K562 (cell line): ENCODE results near the gene VPS13C. TPM values are rescaled to one million over a fixed set of nuclear protein-coding genes. Genes with fewer than 3 reads are reported as not detected.

Source experiments
- ATAC-seq: fragments of 200-7000 bp; cut with Tn5 transposase; 3 replicates; pipeline ENCODE4 v1.9.1; 2020; ENCODE audit warnings: moderate library complexity
- BruUV-seq: library from RNA; stranded (reverse); fragments of 400-500 nt; replicated peaks from 2 replicates; lab custom pipeline; 2021; lab: Mats Ljungman, UMichigan
- CTCF ChIA-PET: fragments of 300-600 bp; formaldehyde crosslinking; extraction: SDS; loops from one replicate; lab custom pipeline; 2021; ENCODE audit warnings: low intra/inter-chr PET ratio; lab: Yijun Ruan, JAX
- POLR2A ChIA-PET: fragments of 300-600, 350-650 bp; sonication (Branson Sonifier 250); formaldehyde crosslinking; extraction: SDS; loops from one replicate; lab custom pipeline; 2021; ENCODE audit warnings: antibody characterized with exemption, inconsistent platforms; lab: Yijun Ruan, JAX
- DNase-seq, 4 experiments: peaks; one replicate each; pipeline versions ENCODE4 v3.0.0 to v3.0.0-alpha.2; 2011 to 2018; ENCODE audit warnings: low spot score in 3 of 4, mixed read lengths in 3 of 4; ENCODE audit errors: extremely low read depth in 1 of 4
- FAIRE-seq: peaks from 2 replicates; lab custom pipeline; 2011; peaks lifted over from hg19 to GRCh38; lab: Jason Lieb, UNC
- H2AFZ ChIP-seq: 2 replicates; pipeline ENCODE4 v1.6.0; 2011; ENCODE audit warnings: low read depth, low read length, control low read depth, inconsistent platforms
- H3K27ac ChIP-seq: fragments of 200-600 bp; 3 replicates; pipeline ENCODE4 v1.8.0; 2011; ENCODE audit warnings: low read depth, mild to moderate bottlenecking, control low read depth, inconsistent platforms, low read length, moderate library complexity, mixed read lengths; ENCODE audit errors: extremely low read depth
- H3K27me3 ChIP-seq, 2 experiments: fragments of 300-600 bp in 1 of 2; 2 replicates in 1 of 2; 3 replicates in 1 of 2; pipeline versions ENCODE4 v1.6.0 to v1.8.0; 2011; ENCODE audit warnings: inconsistent platforms in 2 of 2, low read length in 2 of 2, mild to moderate bottlenecking in 1 of 2, mixed read lengths in 1 of 2, moderate library complexity in 1 of 2; ENCODE audit not compliant: control insufficient read depth in 2 of 2, insufficient read depth in 2 of 2
- H3K36me3 ChIP-seq: fragments of 300-600 bp; 3 replicates; pipeline ENCODE4 v1.8.0; 2011; ENCODE audit warnings: mild to moderate bottlenecking, low read length, inconsistent platforms; ENCODE audit not compliant: control insufficient read depth, insufficient read depth
- H3K4me1 ChIP-seq, 2 experiments: fragments of 200-600 bp in 1 of 2; replicated peaks in 1 of 2; 2 replicates in 1 of 2; 3 replicates in 1 of 2; pipeline versions ENCODE4 v1.5.1 to v1.8.0; 2011; ENCODE audit warnings: inconsistent platforms in 2 of 2, low read length in 2 of 2, mild to moderate bottlenecking in 1 of 2, mixed read lengths in 1 of 2, moderate library complexity in 1 of 2; ENCODE audit not compliant: control insufficient read depth in 2 of 2, insufficient read depth in 2 of 2
- H3K4me2 ChIP-seq: 2 replicates; pipeline ENCODE4 v1.6.1; 2011; ENCODE audit warnings: low read length, control low read depth, inconsistent platforms, mixed read lengths; ENCODE audit not compliant: insufficient read depth
- H3K4me3 ChIP-seq: fragments of 200-600 bp; sonication (generic), shearing (Covaris generic); 2 replicates; pipeline ENCODE4 v1.5.1; 2016; ENCODE audit warnings: control low read depth, inconsistent platforms
- H3K79me2 ChIP-seq: fragments of 200-600 bp; 3 replicates; pipeline ENCODE4 v1.8.0; 2011; ENCODE audit warnings: low read length, inconsistent platforms; ENCODE audit not compliant: control insufficient read depth, insufficient read depth
- H3K9ac ChIP-seq, 2 experiments: 2 replicates each; pipeline versions ENCODE4 v1.6.0 to v1.6.1; 2011; ENCODE audit warnings: low read depth in 2 of 2, low read length in 2 of 2, control low read depth in 1 of 2, inconsistent platforms in 1 of 2, mild to moderate bottlenecking in 1 of 2, mixed read lengths in 1 of 2; ENCODE audit not compliant: insufficient read depth in 1 of 2
- H3K9me1 ChIP-seq: one replicate; pipeline ENCODE4 v1.6.0; 2011; ENCODE audit warnings: inconsistent platforms, mild to moderate bottlenecking, low read length, moderate library complexity; ENCODE audit not compliant: control insufficient read depth, insufficient read depth
- H3K9me3 ChIP-seq: replicated peaks from 2 replicates; pipeline ENCODE4 v1.5.1; 2011; ENCODE audit warnings: low read depth, low read length, inconsistent platforms; ENCODE audit not compliant: control insufficient read depth, insufficient read depth
- H4K20me1 ChIP-seq: replicated peaks from 2 replicates; pipeline ENCODE4 v1.6.1; 2011; ENCODE audit warnings: low read length, inconsistent platforms, mixed read lengths; ENCODE audit not compliant: control insufficient read depth, insufficient read depth
- BRD9 ChIP-seq: fragments of 450-650 bp; IDR thresholded peaks from 2 replicates; pipeline ENCODE4 v1.6.1; 2018; ENCODE audit warnings: low read depth; ENCODE audit not compliant: partially characterized antibody
- BRF1 ChIP-seq: IDR thresholded peaks from 3 replicates; pipeline ENCODE4 v1.6.1; 2011; ENCODE audit warnings: borderline replicate concordance, mild to moderate bottlenecking; ENCODE audit not compliant: insufficient read length; ENCODE audit errors: extremely low read depth
- CHD4 ChIP-seq: fragments of 200-600 bp; sonication (generic); IDR thresholded peaks from 3 replicates; pipeline ENCODE4 v1.6.1; 2012; ENCODE audit warnings: low read depth, mild to moderate bottlenecking, mixed read lengths, low read length, inconsistent platforms; ENCODE audit not compliant: insufficient read depth, insufficient replicate concordance, poor library complexity, severe bottlenecking
- CSDE1 ChIP-seq, 2 experiments: fragments of 450-650 bp; IDR thresholded peaks; 2 replicates each; pipeline ENCODE4 v1.6.1; 2016; ENCODE audit warnings: mild to moderate bottlenecking in 1 of 2
- EHMT2 ChIP-seq: fragments of 450-650 bp; IDR thresholded peaks from 2 replicates; pipeline ENCODE4 v1.6.1; 2018; ENCODE audit warnings: antibody characterized with exemption
- HMG20A ChIP-seq: fragments of 450-650 bp; formaldehyde crosslinking; conservative IDR thresholded peaks from 2 replicates; pipeline ENCODE4 v1.4.0; 2020; ENCODE audit warnings: mild to moderate bottlenecking, mixed read lengths
- KDM5B ChIP-seq: fragments of 200-600 bp; sonication (generic); IDR thresholded peaks from 2 replicates; pipeline ENCODE4 v1.6.1; 2012; ENCODE audit warnings: low read depth, mild to moderate bottlenecking, moderate library complexity, low read length, control low read depth, inconsistent platforms; ENCODE audit not compliant: insufficient replicate concordance
- POLR2H ChIP-seq: IDR thresholded peaks from 2 replicates; pipeline ENCODE4 v1.6.1; 2016; ENCODE audit warnings: missing genetic modification characterization, low read depth, mild to moderate bottlenecking, control low read depth, missing compliant biosample characterization, moderate library complexity
- RBFOX2 ChIP-seq: fragments of 200-400 bp; formaldehyde crosslinking; IDR thresholded peaks from 2 replicates; pipeline ENCODE4 v1.6.1; 2017; ENCODE audit warnings: low read depth, mild to moderate bottlenecking, low read length, moderate library complexity
- SRF ChIP-seq, 2 experiments: fragments of 250-450, 450-650 bp in 1 of 2; sonication (Bioruptor Pico) in 1 of 2; sonication (generic) in 1 of 2; formaldehyde crosslinking; IDR thresholded peaks; 2 replicates each; pipeline versions ENCODE4 v1.5.0 to v1.5.1; 2020 to 2022; ENCODE audit warnings: mild to moderate bottlenecking in 1 of 2, missing genetic modification reagents in 1 of 2
- ZNF124 ChIP-seq: sonication (generic); formaldehyde crosslinking; IDR thresholded peaks from 2 replicates; pipeline ENCODE4 v1.8.1; 2022; ENCODE audit warnings: missing genetic modification reagents
- WGBS: fragments of 100-300 bp; shearing (Covaris generic); methylation state at CpG from one replicate; pipeline ENCODE4 v1.1.6; 2016; ENCODE audit warnings: low coverage, mixed read lengths; ENCODE audit not compliant: insufficient coverage; ENCODE audit errors: missing lambda C conversion rate; 5-methylcytosine and 5-hydroxymethylcytosine counted together
- in situ Hi-C: fragments of 300-500 bp; cut with MboI; formaldehyde crosslinking; loops from 4 replicates; pipeline ENCODE4 v1.15.0; 2018; ENCODE audit warnings: inconsistent platforms, mixed read lengths
- intact Hi-C: fragments of 100-400 bp; cut with micrococcal nuclease; formaldehyde crosslinking; loops from 2 replicates; pipeline ENCODE4 v1.14.2; 2022
- polyA plus RNA-seq, 8 experiments: library from polyadenylated mRNA; depleted of rRNA in 4 of 8; stranded (reverse) in 5 of 8; unstranded in 3 of 8; fragments of >200 nt; fragmentation: Nextera tagmentation in 2 of 8; fragmentation: Illumina TruSeq in 1 of 8; extraction: Ambion mirVana in 2 of 8; extraction: Trizol in 1 of 8; gene quantifications; 2 replicates each; pipeline versions ENCODE4 v1.2.1 to v1.2.3, GENCODE V29; 2011 to 2014; ENCODE audit warnings: inconsistent platforms in 1 of 8, missing spikeins in 1 of 8
- total RNA-seq, 7 experiments: library from RNA; depleted of rRNA in 6 of 7; stranded (reverse); fragments of >200 nt in 6 of 7; fragmentation: Illumina TruSeq in 2 of 7; extraction: Trizol in 2 of 7; gene quantifications; 2 replicates each; pipeline versions ENCODE4 v1.2.1 to v1.2.3, GENCODE V29; 2011 to 2021; ENCODE audit warnings: low replicate concordance in 1 of 7
- TF ChIP-seq, protein P1 (sequence below), 2 experiments: IDR thresholded peaks in 1 of 2; conservative IDR thresholded peaks in 1 of 2; 2 replicates each; pipeline ENCODE4 v1.6.1; 2016; ENCODE audit warnings: low read depth in 2 of 2, mild to moderate bottlenecking in 1 of 2, missing compliant biosample characterization in 1 of 2, missing genetic modification characterization in 1 of 2, moderate library complexity in 1 of 2
- TF ChIP-seq, protein P2 (sequence below): fragments of 200-800 bp; sonication (Bioruptor generic); IDR thresholded peaks from 2 replicates; pipeline ENCODE4 v1.6.1; 2017; ENCODE audit warnings: missing genetic modification characterization, missing compliant biosample characterization

Gene VPS13C
- total and polyA plus RNA-seq, 9 of the 15 experiments (the other 6 are each of a cell fraction or from before 2014, with no cell fraction given), result 5.2 to 32.3 (median 15.7) TPM

DNA sequence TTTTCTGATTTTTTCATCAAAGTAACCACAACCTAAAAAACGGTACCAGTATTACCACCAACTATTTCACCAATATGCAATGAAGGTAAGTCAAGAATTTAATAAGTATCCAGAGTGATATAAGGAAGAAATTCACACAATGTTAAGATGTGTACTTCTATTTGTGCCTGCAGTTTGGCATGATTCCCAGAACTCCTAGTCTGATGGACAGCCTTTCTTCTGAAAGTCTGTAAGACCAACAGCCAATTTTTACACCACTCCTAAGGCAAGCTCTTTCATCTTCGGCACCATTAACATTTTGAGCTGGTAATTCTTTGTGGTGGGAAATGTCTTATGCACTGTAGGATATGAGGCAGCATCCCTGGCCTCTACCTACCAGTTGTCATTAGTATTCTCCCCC is 108.3 kb downstream of the VPS13C start:
- ATAC-seq, result no peak
- peak in 1 of 4 experiments; percentile 5 for DNase-seq
- Histone ChIP-seq H2AFZ (no peak overlapping the region), H3K4me3 (no peak overlapping the region), H3K27ac (no peak overlapping the region), H3K27me3 (no peaks in the 10 kb centered on the region), H3K4me1 (no peaks in the 10 kb centered on the region), H3K79me2 (no peaks in the 10 kb centered on the region), H3K9ac (no peak overlapping the region), H4K20me1 (no peaks in the 10 kb centered on the region), H3K9me3 (no peaks in the 10 kb centered on the region), H3K4me2 (no peak overlapping the region), H3K36me3 (peaks cover 27% of the 10 kb centered on the region; the same call in 1 of the 3 replicates)
- WGBS, result 74% methylated on average over 2 of the region's 2 CpGs
- no peak for FAIRE-seq
- intact Hi-C loops, result no loop called here
- CTCF ChIA-PET, result no interaction called here
- BruUV-seq, result no TSS peak
- TF ChIP-seq, protein P1, sequence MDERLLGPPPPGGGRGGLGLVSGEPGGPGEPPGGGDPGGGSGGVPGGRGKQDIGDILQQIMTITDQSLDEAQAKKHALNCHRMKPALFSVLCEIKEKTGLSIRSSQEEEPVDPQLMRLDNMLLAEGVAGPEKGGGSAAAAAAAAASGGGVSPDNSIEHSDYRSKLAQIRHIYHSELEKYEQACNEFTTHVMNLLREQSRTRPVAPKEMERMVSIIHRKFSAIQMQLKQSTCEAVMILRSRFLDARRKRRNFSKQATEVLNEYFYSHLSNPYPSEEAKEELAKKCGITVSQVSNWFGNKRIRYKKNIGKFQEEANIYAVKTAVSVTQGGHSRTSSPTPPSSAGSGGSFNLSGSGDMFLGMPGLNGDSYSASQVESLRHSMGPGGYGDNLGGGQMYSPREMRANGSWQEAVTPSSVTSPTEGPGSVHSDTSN (CRISPR knock-in tag; IDR thresholded peaks at IDR 0.05; ENCODE audit: low read depth), result no peak
- TF ChIP-seq, protein P1 (tag; conservative IDR thresholded peaks at IDR 0.05; ENCODE audit: low read depth), result no peak
- TF ChIP-seq EHMT2, result no peak
- no peak for TF ChIP-seq KDM5B
- no peak for TF ChIP-seq CHD4
- no peak for TF ChIP-seq SRF (CRISPR knock-in tag; IDR thresholded peaks at IDR 0.05)
- TF ChIP-seq, protein P2, sequence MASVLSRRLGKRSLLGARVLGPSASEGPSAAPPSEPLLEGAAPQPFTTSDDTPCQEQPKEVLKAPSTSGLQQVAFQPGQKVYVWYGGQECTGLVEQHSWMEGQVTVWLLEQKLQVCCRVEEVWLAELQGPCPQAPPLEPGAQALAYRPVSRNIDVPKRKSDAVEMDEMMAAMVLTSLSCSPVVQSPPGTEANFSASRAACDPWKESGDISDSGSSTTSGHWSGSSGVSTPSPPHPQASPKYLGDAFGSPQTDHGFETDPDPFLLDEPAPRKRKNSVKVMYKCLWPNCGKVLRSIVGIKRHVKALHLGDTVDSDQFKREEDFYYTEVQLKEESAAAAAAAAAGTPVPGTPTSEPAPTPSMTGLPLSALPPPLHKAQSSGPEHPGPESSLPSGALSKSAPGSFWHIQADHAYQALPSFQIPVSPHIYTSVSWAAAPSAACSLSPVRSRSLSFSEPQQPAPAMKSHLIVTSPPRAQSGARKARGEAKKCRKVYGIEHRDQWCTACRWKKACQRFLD, result no peak
- no peak for TF ChIP-seq ZNF124 (CRISPR knock-in tag)
- no peak for TF ChIP-seq CSDE1 (IDR thresholded peaks at IDR 0.05)
- TF ChIP-seq BRD9, result no peak
- TF ChIP-seq POLR2H (tag), result no peak
- no peak for TF ChIP-seq HMG20A (CRISPR knock-in tag)
- no peak for TF ChIP-seq RBFOX2
- TF ChIP-seq BRF1, result no peak
- TF ChIP-seq, all 486 proteins: peak for 0
- H3K9me1 ChIP-seq, result no peaks in the 10 kb centered on the region
- in situ Hi-C loops, result no loop called here
- POLR2A ChIA-PET, result interaction anchor here (1.6 kb wide), 1 partner anchor 11 kb away, joined by 8 read pairs; no protein-coding TSS in a partner anchor
